ENCODE data around the gene CACNA1B. TPM values are rescaled to one million over a fixed set of nuclear protein-coding genes. Genes with fewer than 3 reads are reported as not detected.
"Not testable (repeated sequence)": the region's sequence is repeated elsewhere in the genome, so short reads cannot be mapped to it uniquely, and the experiment has no call there.

CACNA1B gene
- total and polyA plus RNA-seq, 7 donors, result under 0.01 to 1.4 (median 0.55) TPM; not detected in 1

DNA sequence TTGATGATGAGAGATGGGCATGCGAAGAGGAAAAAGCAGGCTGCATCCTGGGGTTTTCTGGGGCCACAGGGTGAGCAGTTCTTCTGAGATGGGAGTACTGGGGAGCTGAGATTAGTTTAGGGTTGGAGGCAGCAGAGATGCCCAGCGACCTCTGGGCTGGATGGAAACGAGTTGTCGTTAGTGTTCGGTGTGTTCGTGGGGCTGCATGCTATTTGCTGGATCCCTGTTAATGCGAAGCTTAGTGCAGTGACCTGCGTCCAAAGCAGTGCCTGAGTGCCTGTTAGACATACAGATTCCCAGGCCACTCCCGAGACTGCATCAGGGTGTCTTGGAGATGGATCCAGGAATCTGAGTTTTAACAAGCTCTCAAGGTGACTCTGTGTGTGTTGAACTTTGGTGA is 201.3 kb downstream of the CACNA1B start:
- TF ChIP-seq POLR2AphosphoS5 (IDR thresholded peaks at IDR 0.05), result no peak
- TF ChIP-seq EP300 (IDR thresholded peaks at IDR 0.05), result no peak
- no peak for TF ChIP-seq POLR2A (IDR thresholded peaks at IDR 0.05)
- TF ChIP-seq, protein P1, sequence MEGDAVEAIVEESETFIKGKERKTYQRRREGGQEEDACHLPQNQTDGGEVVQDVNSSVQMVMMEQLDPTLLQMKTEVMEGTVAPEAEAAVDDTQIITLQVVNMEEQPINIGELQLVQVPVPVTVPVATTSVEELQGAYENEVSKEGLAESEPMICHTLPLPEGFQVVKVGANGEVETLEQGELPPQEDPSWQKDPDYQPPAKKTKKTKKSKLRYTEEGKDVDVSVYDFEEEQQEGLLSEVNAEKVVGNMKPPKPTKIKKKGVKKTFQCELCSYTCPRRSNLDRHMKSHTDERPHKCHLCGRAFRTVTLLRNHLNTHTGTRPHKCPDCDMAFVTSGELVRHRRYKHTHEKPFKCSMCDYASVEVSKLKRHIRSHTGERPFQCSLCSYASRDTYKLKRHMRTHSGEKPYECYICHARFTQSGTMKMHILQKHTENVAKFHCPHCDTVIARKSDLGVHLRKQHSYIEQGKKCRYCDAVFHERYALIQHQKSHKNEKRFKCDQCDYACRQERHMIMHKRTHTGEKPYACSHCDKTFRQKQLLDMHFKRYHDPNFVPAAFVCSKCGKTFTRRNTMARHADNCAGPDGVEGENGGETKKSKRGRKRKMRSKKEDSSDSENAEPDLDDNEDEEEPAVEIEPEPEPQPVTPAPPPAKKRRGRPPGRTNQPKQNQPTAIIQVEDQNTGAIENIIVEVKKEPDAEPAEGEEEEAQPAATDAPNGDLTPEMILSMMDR (IDR thresholded peaks at IDR 0.05), result no peak
- no peak for DNase-seq
- H3K27me3 ChIP-seq, result no peaks in the 10 kb centered on the region
- H3K9me3 ChIP-seq, result no peaks in the 10 kb centered on the region
- intact Hi-C loops (cut with DNase I), result no loop called here
- no peak overlapping the region for H3K27ac ChIP-seq
- H3K36me3 ChIP-seq, result no peaks in the 10 kb centered on the region
- 90 to 91% methylated on average over 9 of the region's 9 CpGs for WGBS, 2 donors
- H3K4me1 ChIP-seq, result no peaks in the 10 kb centered on the region
- no peak overlapping the region for H3K4me3 ChIP-seq

DNA sequence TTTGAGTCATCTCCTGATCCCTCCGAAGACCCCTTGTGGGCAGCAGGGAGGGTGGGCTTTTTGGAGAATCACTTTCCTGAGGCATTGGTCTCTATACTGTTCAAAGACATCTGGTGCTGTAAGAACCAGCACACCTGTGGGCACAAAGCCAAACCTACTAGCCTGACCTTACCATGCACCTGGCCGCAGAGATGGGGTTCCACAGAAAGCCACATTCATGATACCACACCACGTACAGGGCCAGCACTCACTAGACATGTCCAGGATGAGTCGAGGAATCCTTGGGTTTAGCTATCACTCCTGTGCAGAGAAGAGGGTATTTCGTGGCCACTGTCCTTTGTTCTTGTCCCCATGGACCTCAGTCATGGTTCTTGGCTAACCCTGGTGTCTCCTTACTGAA is 203.4 kb downstream of the CACNA1B start:
- 70 to 79% methylated on average over 5 of the region's 5 CpGs for WGBS, 2 donors

DNA sequence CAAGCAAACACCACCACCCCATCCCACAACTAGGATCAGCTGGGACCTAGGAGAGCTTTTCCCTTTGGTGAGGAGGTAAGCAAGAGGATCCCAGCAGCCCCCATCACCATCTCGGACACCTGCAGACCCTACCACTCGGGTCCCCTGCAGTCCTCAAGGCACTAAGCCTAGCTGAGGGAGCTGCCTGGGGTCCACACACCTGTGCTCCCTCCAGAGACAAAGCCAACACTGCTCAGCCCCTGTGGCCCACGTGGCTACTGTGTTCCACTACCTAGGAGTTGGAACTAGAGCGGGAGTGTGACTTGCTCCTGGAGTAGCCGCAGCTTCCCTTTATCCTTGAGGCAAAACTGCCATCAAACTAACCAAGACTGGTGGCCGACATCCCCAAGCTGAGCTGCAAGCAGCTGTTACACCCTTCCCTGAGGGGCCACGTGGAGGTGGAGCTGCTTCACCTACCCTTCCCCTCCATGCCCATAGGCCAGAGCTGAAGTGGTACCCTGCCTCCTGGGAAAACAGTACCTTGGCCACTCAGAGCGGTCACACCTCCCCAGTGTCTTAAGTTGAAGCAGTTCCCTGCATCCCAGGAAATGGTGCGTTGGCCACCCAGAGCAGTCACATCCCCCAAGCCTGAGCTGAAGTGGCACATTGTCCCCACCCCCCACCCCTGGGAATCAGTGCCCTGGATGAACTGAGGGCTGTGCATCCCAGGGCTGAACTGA is 205.5 kb downstream of the CACNA1B start:
- TF ChIP-seq POLR2A (IDR thresholded peaks at IDR 0.05) (no peak), POLR2AphosphoS5 (IDR thresholded peaks at IDR 0.05) (no peak), EP300 (IDR thresholded peaks at IDR 0.05) (no peak)
- TF ChIP-seq, protein P1 (IDR thresholded peaks at IDR 0.05), result no peak
- DNase-seq, result no peak
- Histone ChIP-seq H3K9me3 (peaks cover 0 to 15% (median 8%) of the 10 kb centered on the region in 4 donors), H3K27ac (no peak overlapping the region), H3K36me3 (no peaks in the 10 kb centered on the region), H3K4me3 (no peak overlapping the region), H3K4me1 (no peaks in the 10 kb centered on the region), H3K27me3 (no peaks in the 10 kb centered on the region)
- 68 to 76% methylated on average over 9 of the region's 9 CpGs for WGBS, 2 donors
- intact Hi-C loops (cut with DNase I), result no loop called here

More for the DNA sequence above, 203.4 kb downstream of the CACNA1B start:
- no peaks in the 10 kb centered on the region for H3K36me3 ChIP-seq
- intact Hi-C loops (cut with DNase I), result no loop called here
- no peak overlapping the region for H3K27ac ChIP-seq
- TF ChIP-seq EP300 (IDR thresholded peaks at IDR 0.05) (no peak), POLR2A (IDR thresholded peaks at IDR 0.05) (no peak), POLR2AphosphoS5 (IDR thresholded peaks at IDR 0.05) (no peak)
- TF ChIP-seq, protein P1 (IDR thresholded peaks at IDR 0.05), result no peak
- no peaks in the 10 kb centered on the region for H3K4me1 ChIP-seq
- no peak for DNase-seq
- no peaks in the 10 kb centered on the region for H3K27me3 ChIP-seq
- no peak overlapping the region for H3K4me3 ChIP-seq
- H3K9me3 ChIP-seq, result peaks cover 0 to 8% (median 6%) of the 10 kb centered on the region in 4 donors

DNA sequence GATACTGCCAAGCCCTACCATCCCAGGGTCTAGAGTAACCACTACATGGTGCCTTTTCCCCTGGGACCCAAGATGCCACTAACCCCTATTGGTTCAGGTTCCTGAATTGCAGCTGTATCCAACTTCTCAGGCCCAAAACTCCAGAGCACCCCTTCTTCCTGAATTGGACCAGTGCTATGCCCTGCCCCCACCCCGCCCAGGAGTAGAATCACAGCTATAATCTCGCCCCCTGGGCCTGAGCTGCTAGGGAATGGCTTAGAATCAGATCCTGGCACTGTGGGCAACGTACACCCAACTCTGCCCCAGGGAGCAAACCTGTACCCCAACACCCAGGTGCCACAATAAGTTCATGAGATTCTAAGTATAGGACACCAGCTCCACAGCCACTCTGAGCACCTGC is 206.3 kb downstream of the CACNA1B start:
- WGBS, 2 donors, result 40 to 70% methylated on average over 3 of the region's 3 CpGs
- no peaks in the 10 kb centered on the region for H3K27me3 ChIP-seq
- peaks cover 0 to 15% (median 8%) of the 10 kb centered on the region in 4 donors for H3K9me3 ChIP-seq
- no peaks in the 10 kb centered on the region for H3K36me3 ChIP-seq
- H3K4me1 ChIP-seq, result no peaks in the 10 kb centered on the region
- H3K27ac ChIP-seq, result no peak overlapping the region
- DNase-seq, result no peak
- no peak for TF ChIP-seq POLR2A (IDR thresholded peaks at IDR 0.05)
- intact Hi-C loops (cut with DNase I), result no loop called here
- no peak overlapping the region for H3K4me3 ChIP-seq

DNA sequence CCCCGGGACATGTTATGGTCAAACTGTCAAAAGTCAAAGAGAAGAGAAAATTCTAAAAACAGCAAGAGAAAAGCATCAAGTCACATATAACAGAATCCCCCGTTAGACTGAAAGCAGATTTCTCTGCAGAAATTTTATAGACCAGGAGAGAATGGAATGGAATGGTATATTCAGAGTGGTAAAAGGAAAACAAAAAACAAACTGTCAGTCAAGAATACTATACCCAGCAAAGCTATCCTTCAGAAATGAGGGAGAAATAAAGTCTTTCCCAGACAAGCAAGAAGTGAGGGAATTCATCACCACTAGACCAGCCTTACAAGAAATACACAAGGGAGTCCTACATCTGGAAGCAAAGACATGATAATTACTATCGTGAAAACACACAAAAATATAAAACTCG is 208.0 kb downstream of the CACNA1B start:
- no peak overlapping the region for H3K4me3 ChIP-seq
- 88% methylated on average over 4 of the region's 4 CpGs for WGBS, 2 donors
- H3K36me3 ChIP-seq, result no peaks in the 10 kb centered on the region
- peaks cover 0 to 15% (median 8%) of the 10 kb centered on the region in 4 donors for H3K9me3 ChIP-seq
- no peaks in the 10 kb centered on the region for H3K4me1 ChIP-seq
- no peak overlapping the region for H3K27ac ChIP-seq
- intact Hi-C loops (cut with DNase I), result no loop called here
- no peak for DNase-seq
- no peaks in the 10 kb centered on the region for H3K27me3 ChIP-seq
- TF ChIP-seq EP300 (IDR thresholded peaks at IDR 0.05) (no peak), POLR2A (IDR thresholded peaks at IDR 0.05) (no peak), POLR2AphosphoS5 (IDR thresholded peaks at IDR 0.05) (no peak)
- TF ChIP-seq, protein P1 (IDR thresholded peaks at IDR 0.05), result no peak

DNA sequence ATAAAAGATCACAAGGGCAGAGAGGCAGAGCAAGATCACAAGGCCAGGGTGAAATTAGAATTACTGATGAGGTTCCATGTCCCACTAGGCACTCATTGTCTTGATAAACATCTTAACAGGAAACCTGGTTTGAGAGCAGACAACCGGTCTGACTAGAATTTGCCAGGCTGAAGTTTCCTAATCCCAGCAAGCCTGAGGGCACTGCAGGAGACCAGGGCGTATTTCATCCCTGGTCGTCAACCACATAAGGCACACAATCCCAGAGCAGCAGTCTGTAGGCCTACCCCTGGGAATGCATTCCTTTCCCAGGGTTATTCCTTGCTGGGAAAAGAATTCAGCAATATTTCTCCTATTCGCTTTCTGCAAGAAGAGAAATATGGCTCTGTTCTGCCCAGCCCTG is 214.5 kb downstream of the CACNA1B start:
- DNase-seq; H3K27me3 ChIP-seq; H3K27ac ChIP-seq; intact Hi-C loops (cut with DNase I); H3K9me3 ChIP-seq; H3K4me3 ChIP-seq; H3K4me1 ChIP-seq; H3K36me3 ChIP-seq: not testable (repeated sequence)
- 67 to 85% methylated on average over 4 of the region's 4 CpGs for WGBS, 2 donors

Data from sigmoid colon (tissue), 7 donors.